HepG2 (cell line): ENCODE results near the gene TLK1. TPM values are rescaled to one million over a fixed set of nuclear protein-coding genes. Genes with fewer than 3 reads are reported as not detected.

ENCODE experiments used
- KDM5B ChIP-seq: sonication (generic); formaldehyde crosslinking; IDR thresholded peaks from 2 replicates; pipeline ENCODE4 v1.4.0; 2020; ENCODE audit warnings: missing genetic modification reagents, mild to moderate bottlenecking, borderline replicate concordance
- MAZ ChIP-seq, 2 experiments: sonication (generic) in 1 of 2; formaldehyde crosslinking in 1 of 2; IDR thresholded peaks; 2 replicates each; pipeline versions ENCODE4 v1.5.0 to v1.6.1; 2012 to 2020; ENCODE audit warnings: low read depth in 2 of 2, mild to moderate bottlenecking in 2 of 2, borderline replicate concordance in 1 of 2, improper control_type of control experiment in 1 of 2, low read length in 1 of 2, missing genetic modification reagents in 1 of 2, moderate library complexity in 1 of 2
- NR3C1 ChIP-seq: sonication (generic); formaldehyde crosslinking; IDR thresholded peaks from 2 replicates; pipeline ENCODE4 v1.4.0; 2020; ENCODE audit warnings: missing genetic modification reagents
- SMAD1 ChIP-seq: sonication (generic); formaldehyde crosslinking; IDR thresholded peaks from 2 replicates; pipeline ENCODE4 v1.4.0; 2020; ENCODE audit warnings: missing genetic modification reagents, low read depth, mild to moderate bottlenecking, borderline replicate concordance
- ZFP82 ChIP-seq: sonication (generic); formaldehyde crosslinking; IDR thresholded peaks from 2 replicates; pipeline ENCODE4 v1.5.1; 2020; ENCODE audit warnings: mild to moderate bottlenecking, missing genetic modification reagents, borderline replicate concordance
- ZNF460 ChIP-seq: sonication (generic); formaldehyde crosslinking; IDR thresholded peaks from 2 replicates; pipeline ENCODE4 v1.5.1; 2020; ENCODE audit warnings: missing genetic modification reagents, mild to moderate bottlenecking, borderline replicate concordance
- polyA plus RNA-seq, 8 experiments: library from polyadenylated mRNA; depleted of rRNA in 3 of 8; stranded (reverse) in 7 of 8; unstranded in 1 of 8; fragments of >200 nt; fragmentation: Illumina TruSeq in 4 of 8; extraction: Trizol in 4 of 8; gene quantifications; 2 replicates each; pipeline versions ENCODE4 v1.2.1 to v1.2.3, GENCODE V29; 2011 to 2016; ENCODE audit warnings: low read depth in 4 of 8, missing spikeins in 1 of 8, mixed read lengths in 1 of 8; ENCODE audit not compliant: insufficient read depth in 1 of 8
- total RNA-seq, 5 experiments: library from RNA; depleted of rRNA; stranded (reverse); fragments of >200 nt; fragmentation: Illumina TruSeq; extraction: Trizol; gene quantifications; 2 replicates each; pipeline ENCODE4 v1.2.3, GENCODE V29; 2016; ENCODE audit warnings: low read depth in 1 of 5
- TF ChIP-seq, protein P1 (sequence below): sonication (generic); formaldehyde crosslinking; IDR thresholded peaks from 2 replicates; pipeline ENCODE4 v1.5.0; 2020; ENCODE audit warnings: mild to moderate bottlenecking, missing genetic modification reagents, borderline replicate concordance
- TF ChIP-seq, protein P2 (sequence below): sonication (generic); formaldehyde crosslinking; IDR thresholded peaks from 2 replicates; pipeline ENCODE4; 2020; ENCODE audit warnings: missing genetic modification reagents, mild to moderate bottlenecking, borderline replicate concordance
- TF ChIP-seq, protein P3 (sequence below): sonication (generic); formaldehyde crosslinking; IDR thresholded peaks from 2 replicates; pipeline ENCODE4 v1.5.0; 2020; ENCODE audit warnings: mild to moderate bottlenecking, missing genetic modification reagents, moderate library complexity
- TF ChIP-seq, protein P4 (sequence below): sonication (generic); formaldehyde crosslinking; IDR thresholded peaks from 2 replicates; pipeline ENCODE4 v1.4.0; 2020; ENCODE audit warnings: missing genetic modification reagents
- TF ChIP-seq, protein P5 (sequence below): sonication (generic); formaldehyde crosslinking; IDR thresholded peaks from 2 replicates; pipeline ENCODE4 v1.4.0; 2020; ENCODE audit warnings: mild to moderate bottlenecking, missing genetic modification reagents, borderline replicate concordance
- TF ChIP-seq, protein P6 (sequence below): sonication (generic); formaldehyde crosslinking; IDR thresholded peaks from 2 replicates; pipeline ENCODE4 v1.4.0; 2020; ENCODE audit warnings: missing genetic modification reagents, mild to moderate bottlenecking, borderline replicate concordance
- TF ChIP-seq, protein P7 (sequence below), 2 experiments: fragments of 450-650 bp in 1 of 2; sonication (generic) in 1 of 2; formaldehyde crosslinking; IDR thresholded peaks; 2 replicates each; pipeline versions ENCODE4 v1.5.0 to v1.8.0; 2020 to 2022; ENCODE audit warnings: mild to moderate bottlenecking in 1 of 2, missing genetic modification reagents in 1 of 2

Gene TLK1
- total and polyA plus RNA-seq, 2 of the 13 experiments (the other 11 are each of a cell fraction or from before 2014, with no cell fraction given): 16.8 to 28.7 TPM

DNA sequence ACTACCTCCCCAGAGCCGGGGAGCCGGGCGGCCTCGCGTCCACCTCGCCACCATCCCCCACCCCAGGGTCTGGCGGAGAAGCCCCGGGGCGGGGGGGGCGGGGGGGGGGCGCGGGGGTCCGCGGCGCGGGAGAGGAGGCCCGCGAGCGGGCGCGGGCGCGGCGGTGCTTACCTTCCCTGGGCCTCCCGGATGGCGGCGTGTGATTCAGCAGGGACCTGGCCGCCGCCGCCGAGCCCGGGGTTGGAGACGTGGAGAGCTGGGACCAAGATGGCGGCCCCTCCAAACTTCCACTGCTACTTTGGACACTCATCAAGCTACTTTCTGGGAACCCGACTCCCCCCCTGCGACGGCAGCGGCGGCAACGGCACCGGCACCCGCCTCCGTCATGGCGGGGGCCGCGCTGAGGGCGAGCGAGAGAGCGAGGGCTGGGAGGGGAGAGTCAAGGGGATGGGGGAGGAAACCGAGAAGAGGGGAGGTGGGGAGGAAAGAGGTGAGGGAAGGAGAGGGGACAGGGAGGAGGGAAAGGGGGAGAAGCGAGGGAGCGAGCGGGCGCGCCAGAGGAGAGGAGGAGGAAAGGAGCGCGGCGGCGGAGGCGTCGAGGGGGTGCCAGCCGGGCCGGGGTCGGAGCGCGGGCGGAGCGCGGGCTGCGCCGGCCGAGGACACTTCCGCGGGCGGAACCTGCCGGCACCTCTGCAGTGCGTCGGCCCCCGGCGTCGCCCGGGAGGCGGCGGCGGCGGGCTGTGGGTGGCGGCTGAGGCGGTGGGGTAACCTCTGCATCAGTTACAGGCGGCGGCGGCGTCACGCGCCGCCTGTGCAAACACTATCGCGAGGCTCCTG lies at the start of gene TLK1 (continued):
- TF ChIP-seq ZFP82 (CRISPR knock-in tag) (no peak), ZNF460 (CRISPR knock-in tag) (no peak), NR3C1 (CRISPR knock-in tag) (no peak), KDM5B (CRISPR knock-in tag) (peak; percentile 78; the same call in 1 of the 2 replicates), MAZ (IDR thresholded peaks at IDR 0.05; ENCODE audit: borderline replicate concordance, low read depth, low read length) (no peak), MAZ (CRISPR knock-in tag; IDR thresholded peaks at IDR 0.05; ENCODE audit: low read depth) (peak; percentile 85; the same call in 1 of the 2 replicates), SMAD1 (CRISPR knock-in tag) (no peak)
- TF ChIP-seq, protein P1, sequence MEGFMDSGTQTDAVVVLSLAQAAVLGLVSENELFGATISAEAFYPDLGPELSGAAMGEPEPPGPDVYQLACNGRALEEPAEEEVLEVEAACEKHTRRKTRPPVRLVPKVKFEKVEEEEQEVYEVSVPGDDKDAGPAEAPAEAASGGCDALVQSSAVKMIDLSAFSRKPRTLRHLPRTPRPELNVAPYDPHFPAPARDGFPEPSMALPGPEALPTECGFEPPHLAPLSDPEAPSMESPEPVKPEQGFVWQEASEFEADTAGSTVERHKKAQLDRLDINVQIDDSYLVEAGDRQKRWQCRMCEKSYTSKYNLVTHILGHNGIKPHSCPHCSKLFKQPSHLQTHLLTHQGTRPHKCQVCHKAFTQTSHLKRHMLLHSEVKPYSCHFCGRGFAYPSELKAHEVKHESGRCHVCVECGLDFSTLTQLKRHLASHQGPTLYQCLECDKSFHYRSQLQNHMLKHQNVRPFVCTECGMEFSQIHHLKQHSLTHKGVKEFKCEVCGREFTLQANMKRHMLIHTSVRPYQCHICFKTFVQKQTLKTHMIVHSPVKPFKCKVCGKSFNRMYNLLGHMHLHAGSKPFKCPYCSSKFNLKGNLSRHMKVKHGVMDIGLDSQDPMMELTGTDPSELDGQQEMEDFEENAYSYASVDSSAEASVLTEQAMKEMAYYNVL: peak; percentile 69; the same call in 1 of the 2 replicates
- TF ChIP-seq, protein P2, sequence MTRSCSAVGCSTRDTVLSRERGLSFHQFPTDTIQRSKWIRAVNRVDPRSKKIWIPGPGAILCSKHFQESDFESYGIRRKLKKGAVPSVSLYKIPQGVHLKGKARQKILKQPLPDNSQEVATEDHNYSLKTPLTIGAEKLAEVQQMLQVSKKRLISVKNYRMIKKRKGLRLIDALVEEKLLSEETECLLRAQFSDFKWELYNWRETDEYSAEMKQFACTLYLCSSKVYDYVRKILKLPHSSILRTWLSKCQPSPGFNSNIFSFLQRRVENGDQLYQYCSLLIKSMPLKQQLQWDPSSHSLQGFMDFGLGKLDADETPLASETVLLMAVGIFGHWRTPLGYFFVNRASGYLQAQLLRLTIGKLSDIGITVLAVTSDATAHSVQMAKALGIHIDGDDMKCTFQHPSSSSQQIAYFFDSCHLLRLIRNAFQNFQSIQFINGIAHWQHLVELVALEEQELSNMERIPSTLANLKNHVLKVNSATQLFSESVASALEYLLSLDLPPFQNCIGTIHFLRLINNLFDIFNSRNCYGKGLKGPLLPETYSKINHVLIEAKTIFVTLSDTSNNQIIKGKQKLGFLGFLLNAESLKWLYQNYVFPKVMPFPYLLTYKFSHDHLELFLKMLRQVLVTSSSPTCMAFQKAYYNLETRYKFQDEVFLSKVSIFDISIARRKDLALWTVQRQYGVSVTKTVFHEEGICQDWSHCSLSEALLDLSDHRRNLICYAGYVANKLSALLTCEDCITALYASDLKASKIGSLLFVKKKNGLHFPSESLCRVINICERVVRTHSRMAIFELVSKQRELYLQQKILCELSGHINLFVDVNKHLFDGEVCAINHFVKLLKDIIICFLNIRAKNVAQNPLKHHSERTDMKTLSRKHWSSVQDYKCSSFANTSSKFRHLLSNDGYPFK (CRISPR knock-in tag): no peak
- TF ChIP-seq, protein P3, sequence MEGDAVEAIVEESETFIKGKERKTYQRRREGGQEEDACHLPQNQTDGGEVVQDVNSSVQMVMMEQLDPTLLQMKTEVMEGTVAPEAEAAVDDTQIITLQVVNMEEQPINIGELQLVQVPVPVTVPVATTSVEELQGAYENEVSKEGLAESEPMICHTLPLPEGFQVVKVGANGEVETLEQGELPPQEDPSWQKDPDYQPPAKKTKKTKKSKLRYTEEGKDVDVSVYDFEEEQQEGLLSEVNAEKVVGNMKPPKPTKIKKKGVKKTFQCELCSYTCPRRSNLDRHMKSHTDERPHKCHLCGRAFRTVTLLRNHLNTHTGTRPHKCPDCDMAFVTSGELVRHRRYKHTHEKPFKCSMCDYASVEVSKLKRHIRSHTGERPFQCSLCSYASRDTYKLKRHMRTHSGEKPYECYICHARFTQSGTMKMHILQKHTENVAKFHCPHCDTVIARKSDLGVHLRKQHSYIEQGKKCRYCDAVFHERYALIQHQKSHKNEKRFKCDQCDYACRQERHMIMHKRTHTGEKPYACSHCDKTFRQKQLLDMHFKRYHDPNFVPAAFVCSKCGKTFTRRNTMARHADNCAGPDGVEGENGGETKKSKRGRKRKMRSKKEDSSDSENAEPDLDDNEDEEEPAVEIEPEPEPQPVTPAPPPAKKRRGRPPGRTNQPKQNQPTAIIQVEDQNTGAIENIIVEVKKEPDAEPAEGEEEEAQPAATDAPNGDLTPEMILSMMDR (CRISPR knock-in tag): peak; percentile 15; the same call in 1 of the 2 replicates
- TF ChIP-seq, protein P4, sequence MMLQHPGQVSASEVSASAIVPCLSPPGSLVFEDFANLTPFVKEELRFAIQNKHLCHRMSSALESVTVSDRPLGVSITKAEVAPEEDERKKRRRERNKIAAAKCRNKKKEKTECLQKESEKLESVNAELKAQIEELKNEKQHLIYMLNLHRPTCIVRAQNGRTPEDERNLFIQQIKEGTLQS (CRISPR knock-in tag): no peak
- TF ChIP-seq, protein P5, sequence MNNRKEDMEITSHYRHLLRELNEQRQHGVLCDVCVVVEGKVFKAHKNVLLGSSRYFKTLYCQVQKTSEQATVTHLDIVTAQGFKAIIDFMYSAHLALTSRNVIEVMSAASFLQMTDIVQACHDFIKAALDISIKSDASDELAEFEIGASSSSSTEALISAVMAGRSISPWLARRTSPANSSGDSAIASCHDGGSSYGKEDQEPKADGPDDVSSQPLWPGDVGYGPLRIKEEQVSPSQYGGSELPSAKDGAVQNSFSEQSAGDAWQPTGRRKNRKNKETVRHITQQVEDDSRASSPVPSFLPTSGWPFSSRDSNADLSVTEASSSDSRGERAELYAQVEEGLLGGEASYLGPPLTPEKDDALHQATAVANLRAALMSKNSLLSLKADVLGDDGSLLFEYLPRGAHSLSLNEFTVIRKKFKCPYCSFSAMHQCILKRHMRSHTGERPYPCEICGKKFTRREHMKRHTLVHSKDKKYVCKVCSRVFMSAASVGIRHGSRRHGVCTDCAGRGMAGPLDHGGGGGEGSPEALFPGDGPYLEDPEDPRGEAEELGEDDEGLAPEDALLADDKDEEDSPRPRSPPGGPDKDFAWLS (CRISPR knock-in tag): 0 out of 2 replicates have a peak, but pooled peaks have one; percentile 12
- TF ChIP-seq, protein P6, sequence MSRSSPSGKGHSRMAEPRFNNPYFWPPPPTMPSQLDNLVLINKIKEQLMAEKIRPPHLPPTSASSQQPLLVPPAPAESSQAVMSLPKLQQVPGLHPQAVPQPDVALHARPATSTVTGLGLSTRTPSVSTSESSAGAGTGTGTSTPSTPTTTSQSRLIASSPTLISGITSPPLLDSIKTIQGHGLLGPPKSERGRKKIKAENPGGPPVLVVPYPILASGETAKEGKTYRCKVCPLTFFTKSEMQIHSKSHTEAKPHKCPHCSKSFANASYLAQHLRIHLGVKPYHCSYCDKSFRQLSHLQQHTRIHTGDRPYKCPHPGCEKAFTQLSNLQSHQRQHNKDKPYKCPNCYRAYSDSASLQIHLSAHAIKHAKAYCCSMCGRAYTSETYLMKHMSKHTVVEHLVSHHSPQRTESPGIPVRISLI (CRISPR knock-in tag): no peak
- TF ChIP-seq, protein P7, sequence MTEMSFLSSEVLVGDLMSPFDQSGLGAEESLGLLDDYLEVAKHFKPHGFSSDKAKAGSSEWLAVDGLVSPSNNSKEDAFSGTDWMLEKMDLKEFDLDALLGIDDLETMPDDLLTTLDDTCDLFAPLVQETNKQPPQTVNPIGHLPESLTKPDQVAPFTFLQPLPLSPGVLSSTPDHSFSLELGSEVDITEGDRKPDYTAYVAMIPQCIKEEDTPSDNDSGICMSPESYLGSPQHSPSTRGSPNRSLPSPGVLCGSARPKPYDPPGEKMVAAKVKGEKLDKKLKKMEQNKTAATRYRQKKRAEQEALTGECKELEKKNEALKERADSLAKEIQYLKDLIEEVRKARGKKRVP (CRISPR knock-in tag; IDR thresholded peaks at IDR 0.05): peak in 1 of 2 experiments; percentile 53; a peak in 1 of 4 replicates
